ENCODE results near the gene KRT86. TPM values are rescaled to one million over a fixed set of nuclear protein-coding genes. Genes with fewer than 3 reads are reported as not detected.
A peak's percentile ranks its signal among the peaks of the same experiment; 100 is the strongest.

KRT86 gene
- total RNA-seq, 2 donors from 2014 or later: not detected

- Histone ChIP-seq H3K4me3 (ENCODE audit: low read length) (no peak overlapping the region), H3K9ac (ENCODE audit: extremely low read depth, low read length, poor library complexity, severe bottlenecking) (no peak overlapping the region), H3K27me3 (ENCODE audit: control insufficient read depth, insufficient read depth, low read length, poor library complexity, severe bottlenecking) (peaks cover 80% of the 10 kb centered on the region), H3K9me3 (ENCODE audit: control insufficient read depth, low read length) (no peaks in the 10 kb centered on the region), H3K36me3 (ENCODE audit: control insufficient read depth, insufficient read depth, low read length) (no peaks in the 10 kb centered on the region), H3K4me1 (ENCODE audit: control insufficient read depth, insufficient read depth, low read length) (no peaks in the 10 kb centered on the region), H3K27ac (ENCODE audit: low read depth, low read length) (no peak overlapping the region)
- no peak for TF ChIP-seq CTCF (conservative IDR thresholded peaks at IDR 0.05)
- Mint-ChIP-seq H3K27me3 (ENCODE audit: insufficient read depth) (peaks cover 85% of the 10 kb centered on the region), H3K36me3 (ENCODE audit: low read depth) (no peaks in the 10 kb centered on the region), H3K4me3 (no peak overlapping the region), H3K9me3 (no peaks in the 10 kb centered on the region), H3K4me1 (no peaks in the 10 kb centered on the region), H3K27ac (no peak overlapping the region)
- no peak for DNase-seq
- 73 to 84% methylated on average over 8 to 12 of the region's 12 CpGs for WGBS, 2 experiments (ENCODE audit: insufficient coverage in 1 of 2, insufficient read length in 1 of 2)
Observed at GRCh38 chr12:52232203-52232673, 42.2 kb upstream of the KRT86 start.

- Histone ChIP-seq H3K36me3 (ENCODE audit: control insufficient read depth, insufficient read depth, low read length) (no peaks in the 10 kb centered on the region), H3K4me1 (ENCODE audit: control insufficient read depth, insufficient read depth, low read length) (no peaks in the 10 kb centered on the region), H3K27me3 (ENCODE audit: control insufficient read depth, insufficient read depth, low read length, poor library complexity, severe bottlenecking) (peaks cover 76% of the 10 kb centered on the region), H3K9ac (ENCODE audit: extremely low read depth, low read length, poor library complexity, severe bottlenecking) (no peak within 1 kb of the TSS), H3K27ac (ENCODE audit: low read depth, low read length) (no peak within 1 kb of the TSS), H3K9me3 (ENCODE audit: control insufficient read depth, low read length) (no peaks in the 10 kb centered on the region), H3K4me3 (ENCODE audit: low read length) (no peak within 1 kb of the TSS)
- no peaks in the 10 kb centered on the region for H3K9me3 Mint-ChIP-seq
- H3K27ac Mint-ChIP-seq: no peak within 1 kb of the TSS
- DNase-seq: peak; percentile 85
- peak within 1 kb of the TSS; percentile 43 for H3K4me3 Mint-ChIP-seq
- TF ChIP-seq CTCF (conservative IDR thresholded peaks at IDR 0.05): no peak
- 7 to 12% methylated on average over 29 to 58 of the region's 58 CpGs for WGBS, 2 experiments (ENCODE audit: insufficient coverage in 1 of 2, insufficient read length in 1 of 2)
- H3K27me3 Mint-ChIP-seq (ENCODE audit: insufficient read depth): peaks cover 85% of the 10 kb centered on the region
- no peaks in the 10 kb centered on the region for H3K4me1 Mint-ChIP-seq
- H3K36me3 Mint-ChIP-seq (ENCODE audit: low read depth): no peaks in the 10 kb centered on the region
Observed at GRCh38 chr12:52232674-52233461, 41.6 kb upstream of the KRT86 start, which contains the start of gene KRT7. Gene KRT7, plus strand, starts transcription at chr12:52233243. Its CDS starts 54 bp downstream, at chr12:52233297.

- Mint-ChIP-seq H3K4me3 (peak overlapping the region; percentile 43), H3K36me3 (ENCODE audit: low read depth) (no peaks in the 10 kb centered on the region), H3K4me1 (no peaks in the 10 kb centered on the region), H3K9me3 (no peaks in the 10 kb centered on the region), H3K27me3 (ENCODE audit: insufficient read depth) (peaks cover 79% of the 10 kb centered on the region), H3K27ac (no peak overlapping the region)
- Histone ChIP-seq H3K9ac (ENCODE audit: extremely low read depth, low read length, poor library complexity, severe bottlenecking) (no peak overlapping the region), H3K27ac (ENCODE audit: low read depth, low read length) (no peak overlapping the region), H3K9me3 (ENCODE audit: control insufficient read depth, low read length) (no peaks in the 10 kb centered on the region), H3K4me3 (ENCODE audit: low read length) (no peak overlapping the region), H3K4me1 (ENCODE audit: control insufficient read depth, insufficient read depth, low read length) (no peaks in the 10 kb centered on the region), H3K27me3 (ENCODE audit: control insufficient read depth, insufficient read depth, low read length, poor library complexity, severe bottlenecking) (peaks cover 71% of the 10 kb centered on the region), H3K36me3 (ENCODE audit: control insufficient read depth, insufficient read depth, low read length) (no peaks in the 10 kb centered on the region)
- TF ChIP-seq CTCF (conservative IDR thresholded peaks at IDR 0.05): no peak
- 16 to 17% methylated on average over 20 to 35 of the region's 40 CpGs for WGBS, 2 experiments (ENCODE audit: insufficient coverage in 1 of 2, insufficient read length in 1 of 2)
- peak; percentile 80 for DNase-seq
Observed at GRCh38 chr12:52233462-52234207, 40.8 kb upstream of the KRT86 start.

Data from endodermal cell (in vitro differentiated cells).